Liver (tissue), 9 donors: ENCODE data around the gene NOCT. TPM values are rescaled to one million over a fixed set of nuclear protein-coding genes. Genes with fewer than 3 reads are reported as not detected.

Experiments used
- DNase-seq: peaks from one replicate; pipeline ENCODE4 v3.0.0-alpha.2; 2017; ENCODE audit warnings: low spot score
- H3K27ac ChIP-seq, 2 donors: one replicate each; pipeline ENCODE4 v1.7.0; 2013; ENCODE audit warnings: inconsistent platforms in 2 of 2, low read length in 2 of 2, control low read depth in 1 of 2, low read depth in 1 of 2, mild to moderate bottlenecking in 1 of 2
- H3K27me3 ChIP-seq, 4 donors: one replicate each; pipeline versions ENCODE4 v1.6.1 to v1.7.0; 2013; ENCODE audit warnings: low read length in 3 of 4, inconsistent platforms in 1 of 4, mild to moderate bottlenecking in 1 of 4, moderate library complexity in 1 of 4; ENCODE audit not compliant: control insufficient read depth in 4 of 4, insufficient read depth in 4 of 4
- H3K36me3 ChIP-seq, 4 donors: one replicate each; pipeline versions ENCODE4 v1.6.1 to v1.7.0; 2013; ENCODE audit warnings: low read length in 3 of 4, mild to moderate bottlenecking in 3 of 4, low read depth in 1 of 4, moderate library complexity in 1 of 4; ENCODE audit not compliant: control insufficient read depth in 4 of 4, insufficient read depth in 3 of 4
- H3K4me1 ChIP-seq, 4 donors: one replicate each; pipeline versions ENCODE4 v1.6.1 to v1.7.0; 2013; ENCODE audit warnings: low read length in 3 of 4, mild to moderate bottlenecking in 3 of 4, moderate library complexity in 1 of 4; ENCODE audit not compliant: control insufficient read depth in 4 of 4, insufficient read depth in 4 of 4
- H3K4me3 ChIP-seq, 3 donors: one replicate each; pipeline versions ENCODE4 v1.6.1 to v1.7.0; 2013; ENCODE audit warnings: low read length in 3 of 3, control low read depth in 1 of 3, low read depth in 1 of 3, mild to moderate bottlenecking in 1 of 3
- H3K9ac ChIP-seq, 2 donors: one replicate each; pipeline ENCODE4 v1.7.0; 2013; ENCODE audit warnings: low read length in 2 of 2, mild to moderate bottlenecking in 2 of 2, moderate library complexity in 2 of 2, control low read depth in 1 of 2, low read depth in 1 of 2
- H3K9me3 ChIP-seq, 4 donors: one replicate each; pipeline versions ENCODE4 v1.6.1 to v1.7.0; 2013; ENCODE audit warnings: low read length in 3 of 4; ENCODE audit not compliant: control insufficient read depth in 4 of 4
- ATF3 ChIP-seq: IDR thresholded peaks from 2 replicates; pipeline ENCODE4 v1.6.1; 2016; ENCODE audit warnings: antibody characterized with exemption
- CTCF ChIP-seq: fragments of 150-350 bp; IDR thresholded peaks from 2 replicates; pipeline ENCODE4 v1.5.1; 2017; ENCODE audit warnings: improper control_type of control experiment, low read depth, low read length; ENCODE audit not compliant: missing input control
- EGR1 ChIP-seq, 2 donors: IDR thresholded peaks; 2 replicates each; pipeline ENCODE4 v1.6.1; 2016 to 2018; ENCODE audit warnings: antibody characterized with exemption in 2 of 2, low read depth in 2 of 2
- FOXA1 ChIP-seq: IDR thresholded peaks from 2 replicates; pipeline ENCODE4 v1.6.1; 2016; ENCODE audit warnings: antibody characterized with exemption
- FOXA2 ChIP-seq: IDR thresholded peaks from 2 replicates; pipeline ENCODE4 v1.6.1; 2016; ENCODE audit warnings: antibody characterized with exemption
- GABPA ChIP-seq, 2 donors: IDR thresholded peaks in 1 of 2; conservative IDR thresholded peaks in 1 of 2; 2 replicates each; pipeline ENCODE4 v1.6.1; 2016; ENCODE audit warnings: antibody characterized with exemption in 2 of 2, mild to moderate bottlenecking in 1 of 2, moderate library complexity in 1 of 2
- HNF4A ChIP-seq, 2 donors: conservative IDR thresholded peaks; 2 replicates each; pipeline ENCODE4 v1.6.1; 2016; ENCODE audit warnings: antibody characterized with exemption in 2 of 2, mild to moderate bottlenecking in 2 of 2
- HNF4G ChIP-seq: IDR thresholded peaks from 2 replicates; pipeline ENCODE4 v1.6.1; 2016; ENCODE audit warnings: antibody characterized with exemption
- MAX ChIP-seq: IDR thresholded peaks from 2 replicates; pipeline ENCODE4 v1.6.1; 2016; ENCODE audit warnings: antibody characterized with exemption
- RAD21 ChIP-seq, 2 donors: IDR thresholded peaks; 2 replicates each; pipeline ENCODE4 v1.6.1; 2016; ENCODE audit warnings: antibody characterized with exemption in 2 of 2, mild to moderate bottlenecking in 2 of 2
- REST ChIP-seq: IDR thresholded peaks from 2 replicates; pipeline ENCODE4 v1.6.1; 2016; ENCODE audit warnings: antibody characterized with exemption, mild to moderate bottlenecking
- SP1 ChIP-seq: IDR thresholded peaks from 2 replicates; pipeline ENCODE4 v1.6.1; 2018; ENCODE audit warnings: antibody characterized with exemption, mild to moderate bottlenecking
- TAF1 ChIP-seq: conservative IDR thresholded peaks from 2 replicates; pipeline ENCODE4 v1.6.1; 2016; ENCODE audit warnings: antibody characterized with exemption, mild to moderate bottlenecking
- YY1 ChIP-seq: IDR thresholded peaks from 2 replicates; pipeline ENCODE4 v1.6.1; 2016; ENCODE audit warnings: antibody characterized with exemption, mild to moderate bottlenecking
- ZBTB33 ChIP-seq: IDR thresholded peaks from 2 replicates; pipeline ENCODE4 v1.6.1; 2016; ENCODE audit warnings: antibody characterized with exemption
- WGBS: extraction: QIAGEN DNeasy Blood & Tissue Kit; methylation state at CpG from one replicate; pipeline ENCODE4 v1.1.7; 2013; 5-methylcytosine and 5-hydroxymethylcytosine counted together
- polyA plus RNA-seq, 2 donors: library from polyadenylated mRNA; stranded (reverse) in 1 of 2; unstranded in 1 of 2; fragments of 200-250 nt in 1 of 2; fragments of >200 nt in 1 of 2; fragmentation: Nextera tagmentation in 1 of 2; extraction: Ambion mirVana in 1 of 2; gene quantifications; one replicate each; pipeline versions ENCODE4 v1.2.1 to v1.2.3, GENCODE V29; 2013 to 2015
- total RNA-seq, 2 donors: library from RNA; depleted of rRNA; stranded (reverse); fragments of >200 nt; gene quantifications; one replicate each; pipeline ENCODE4 v1.2.3, GENCODE V29; 2014
- donor health status: healthy.
- donor health status: healthy.
- donor health status: healthy.
- donor health status: healthy.
- donor health status: healthy.

The NOCT gene
- total and polyA plus RNA-seq, 4 donors = 2.8 to 11.9 (median 4.3) TPM

GRCh38 chr4:139084804-139085093 lies 69.2 kb downstream of the NOCT start:
- Histone ChIP-seq H3K27me3 (no peaks in the 10 kb centered on the region), H3K4me3 (peak overlapping the region; percentile 79 to 92 (median 83)), H3K27ac (peak overlapping the region; percentile 98 to 100), H3K36me3 (no peaks in the 10 kb centered on the region), H3K9me3 (no peaks in the 10 kb centered on the region), H3K4me1 (peaks cover 0 to 30% (median 16%) of the 10 kb centered on the region in 4 donors), H3K9ac (peak overlapping the region; percentile 98)
- TF ChIP-seq HNF4A (conservative IDR thresholded peaks at IDR 0.05) = no peak
- TF ChIP-seq TAF1 = no peak
- TF ChIP-seq GABPA (IDR thresholded peaks at IDR 0.05 in 1 of 2, conservative IDR thresholded peaks at IDR 0.05 in 1 of 2) = no peak
- no peak for TF ChIP-seq HNF4G
- TF ChIP-seq REST = no peak
- no peak for TF ChIP-seq MAX
- TF ChIP-seq YY1 = no peak
- DNase-seq = no peak
- under 1% methylated on average over 2 of the region's 2 CpGs for WGBS

- Histone ChIP-seq H3K9ac (peak overlapping the region; percentile 98), H3K27me3 (no peaks in the 10 kb centered on the region), H3K9me3 (no peaks in the 10 kb centered on the region), H3K27ac (peak overlapping the region; percentile 98 to 100), H3K4me1 (peaks cover 0 to 30% (median 16%) of the 10 kb centered on the region in 4 donors), H3K36me3 (no peaks in the 10 kb centered on the region), H3K4me3 (peak overlapping the region; percentile 79 to 92 (median 83))
- TF ChIP-seq RAD21 (IDR thresholded peaks at IDR 0.05) (peak; percentile 13 to 49), FOXA2 (no peak), CTCF (peak; percentile 17)
- DNase-seq = no peak
- 37% methylated on average over 5 of the region's 5 CpGs for WGBS
These were observed 69.6 kb downstream of the NOCT start for GRCh38 chr4:139085141-139085540.

GRCh38 chr4:139092271-139092670 lies 76.7 kb downstream of the NOCT start:
- H3K4me1 ChIP-seq = no peaks in the 10 kb centered on the region
- H3K27ac ChIP-seq = no peak overlapping the region
- WGBS = 90% methylated on average over 12 of the region's 12 CpGs
- H3K9ac ChIP-seq = no peak overlapping the region
- TF ChIP-seq EGR1 (IDR thresholded peaks at IDR 0.05; ENCODE audit: low read depth in 2 of 2) (no peak), YY1 (no peak), FOXA2 (no peak), CTCF (no peak), FOXA1 (no peak), ATF3 (no peak), GABPA (IDR thresholded peaks at IDR 0.05 in 1 of 2, conservative IDR thresholded peaks at IDR 0.05 in 1 of 2) (no peak), SP1 (no peak), ZBTB33 (no peak), HNF4A (conservative IDR thresholded peaks at IDR 0.05) (no peak)
- DNase-seq = no peak
- no peaks in the 10 kb centered on the region for H3K36me3 ChIP-seq
- H3K27me3 ChIP-seq = no peaks in the 10 kb centered on the region
- H3K9me3 ChIP-seq = no peaks in the 10 kb centered on the region
- H3K4me3 ChIP-seq = no peak overlapping the region
